Natural killer cell treated with Interleukin-12 subunit alpha and Interleukin-12 subunit beta and Interleukin-15 and Interleukin-18, amount 100 ng/mL, for 72 hours (primary cell): ENCODE results near the gene SLC28A1. TPM values are rescaled to one million over a fixed set of nuclear protein-coding genes. Genes with fewer than 3 reads are reported as not detected.
"Not testable (repeated sequence)": the region's sequence is repeated elsewhere in the genome, so short reads cannot be mapped to it uniquely, and the experiment has no call there.

Experiments used
- ATAC-seq, 2 donors: fragments of 150-1000 bp; cut with Tn5 transposase in 1 of 2; sonication (Bioruptor Pico), chemical (Tn5 transposase) in 1 of 2; 2 replicates each; pipeline ENCODE4 v1.10.0; 2021
- DNase-seq: peaks from one replicate; pipeline ENCODE4 v3.0.0; 2022; ENCODE audit warnings: low spot score
- H3K27ac Mint-ChIP-seq, 2 donors: 1 replicate in 1 of 2; 2 replicates in 1 of 2; pipeline ENCODE4 v1.8.0; 2022; ENCODE audit warnings: mixed read lengths in 2 of 2, mild to moderate bottlenecking in 1 of 2, moderate library complexity in 1 of 2
- H3K27me3 Mint-ChIP-seq, 2 donors: 1 replicate in 1 of 2; 2 replicates in 1 of 2; pipeline ENCODE4 v1.8.0; 2022; ENCODE audit warnings: mixed read lengths in 2 of 2
- H3K36me3 Mint-ChIP-seq: one replicate; pipeline ENCODE4 v1.8.0; 2022; ENCODE audit warnings: mixed read lengths
- H3K4me1 Mint-ChIP-seq, 2 donors: 1 replicate in 1 of 2; 2 replicates in 1 of 2; pipeline ENCODE4 v1.8.0; 2022; ENCODE audit warnings: low read depth in 2 of 2, mixed read lengths in 2 of 2, mild to moderate bottlenecking in 1 of 2
- H3K4me3 Mint-ChIP-seq: one replicate; pipeline ENCODE4 v1.8.0; 2022; ENCODE audit warnings: mixed read lengths
- H3K9me3 Mint-ChIP-seq: 2 replicates; pipeline ENCODE4 v1.8.0; 2022; ENCODE audit warnings: mixed read lengths
- total RNA-seq, 2 donors: library from RNA; stranded (reverse); gene quantifications; one replicate each; pipeline ENCODE4 v1.2.3, GENCODE V29; 2022

Gene SLC28A1
- total RNA-seq, 2 donors from 2014 or later = not detected

- no peak overlapping the region for H3K4me3 Mint-ChIP-seq
- no peaks in the 10 kb centered on the region for H3K36me3 Mint-ChIP-seq
- DNase-seq = peak; percentile 29
- H3K27me3 Mint-ChIP-seq = no peaks in the 10 kb centered on the region
- H3K27ac Mint-ChIP-seq = no peak overlapping the region
- no peaks in the 10 kb centered on the region for H3K4me1 Mint-ChIP-seq
- ATAC-seq = no peak
- no peaks in the 10 kb centered on the region for H3K9me3 Mint-ChIP-seq
Observed at GRCh38 chr15:84869510-84869909, 15.0 kb upstream of the SLC28A1 start.

DNA sequence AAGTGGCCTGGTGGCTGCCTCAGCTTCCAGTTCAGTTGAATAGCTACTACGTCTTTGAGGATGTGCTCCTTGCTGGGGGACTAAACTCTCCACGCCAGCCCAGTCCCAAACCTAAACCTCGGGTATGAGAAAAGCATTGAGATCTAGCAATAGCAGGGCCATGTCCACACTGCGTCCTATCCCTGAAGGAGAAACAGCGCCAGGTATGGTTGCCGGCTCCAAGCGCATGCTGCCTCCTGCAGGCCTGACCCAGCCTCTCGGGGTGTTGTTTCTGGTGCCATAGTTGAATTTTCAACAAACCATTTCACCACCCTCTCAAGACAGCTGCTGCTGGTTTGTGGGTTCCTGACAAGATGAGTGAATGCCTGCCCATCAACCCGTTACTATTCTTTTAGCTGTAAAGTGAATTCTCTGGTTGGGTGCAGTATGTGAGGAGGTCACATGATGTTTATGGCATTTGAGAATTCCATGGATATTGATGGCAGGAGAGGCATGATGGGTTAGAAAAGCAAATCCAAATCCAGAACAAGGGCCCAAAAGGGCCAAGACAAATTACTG is 13.0 kb upstream of the SLC28A1 start:
- ATAC-seq (no peak), DNase-seq (peak; percentile 22)
- H3K9me3 Mint-ChIP-seq = no peaks in the 10 kb centered on the region
- H3K36me3 Mint-ChIP-seq = no peaks in the 10 kb centered on the region
- H3K4me1 Mint-ChIP-seq = no peaks in the 10 kb centered on the region
- no peaks in the 10 kb centered on the region for H3K27me3 Mint-ChIP-seq
- no peak overlapping the region for H3K4me3 Mint-ChIP-seq
- H3K27ac Mint-ChIP-seq = no peak overlapping the region

DNA sequence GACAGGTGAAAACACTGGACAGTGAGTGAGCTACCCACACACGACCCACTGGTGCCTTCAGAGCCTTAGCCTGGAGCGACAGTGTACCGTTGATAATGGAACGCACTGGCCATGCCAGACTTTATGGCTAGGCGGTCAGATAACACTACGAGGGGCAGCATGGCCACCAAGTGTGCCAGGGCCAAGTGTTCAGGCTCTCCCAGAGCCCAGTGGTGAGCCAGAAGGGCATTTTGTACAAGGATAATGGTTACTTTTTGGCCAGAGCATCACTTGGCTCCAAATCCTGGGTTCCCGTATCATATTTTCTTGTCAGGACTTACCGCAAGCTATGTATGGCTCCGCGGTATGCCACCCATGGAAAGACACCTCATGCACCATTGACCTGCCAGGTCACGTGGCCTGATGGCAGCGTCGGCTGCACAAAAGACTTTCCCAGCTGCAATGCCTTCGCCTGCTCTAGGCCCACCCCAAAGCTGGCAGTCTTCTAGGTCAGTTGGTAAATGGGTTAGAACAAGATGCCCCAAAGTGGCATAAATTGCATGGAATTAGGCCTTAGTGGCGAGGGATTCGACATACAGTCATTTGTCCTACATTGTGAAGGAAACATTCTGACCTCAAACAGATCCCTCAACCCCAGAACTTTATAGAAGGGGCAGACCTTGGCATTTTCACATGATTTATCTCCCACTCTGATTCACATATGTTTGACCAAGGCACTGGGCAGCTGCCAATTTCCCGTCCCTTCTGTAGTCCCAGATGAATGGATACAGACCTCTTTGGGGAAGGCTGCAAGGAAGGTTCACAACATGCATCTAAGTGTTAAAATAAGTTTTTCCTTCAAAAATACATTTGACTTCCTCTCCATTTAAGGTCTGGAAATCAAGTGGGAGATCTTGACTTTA is 12.2 kb upstream of the SLC28A1 start:
- Mint-ChIP-seq H3K4me1 (no peaks in the 10 kb centered on the region), H3K9me3 (no peaks in the 10 kb centered on the region), H3K36me3 (no peaks in the 10 kb centered on the region), H3K4me3 (no peak overlapping the region), H3K27me3 (peaks cover 0 to 3% of the 10 kb centered on the region in 2 donors), H3K27ac (no peak overlapping the region)
- DNase-seq (peak; percentile 42), ATAC-seq (no peak)

GRCh38 chr15:84873997-84874396 is 10.5 kb upstream of the SLC28A1 start:
- Mint-ChIP-seq H3K27me3 (peaks cover 0 to 3% of the 10 kb centered on the region in 2 donors), H3K36me3 (no peaks in the 10 kb centered on the region), H3K9me3 (no peaks in the 10 kb centered on the region), H3K4me1 (no peaks in the 10 kb centered on the region), H3K27ac (no peak overlapping the region), H3K4me3 (no peak overlapping the region)
- DNase-seq (peak; percentile 18), ATAC-seq (no peak)

DNA sequence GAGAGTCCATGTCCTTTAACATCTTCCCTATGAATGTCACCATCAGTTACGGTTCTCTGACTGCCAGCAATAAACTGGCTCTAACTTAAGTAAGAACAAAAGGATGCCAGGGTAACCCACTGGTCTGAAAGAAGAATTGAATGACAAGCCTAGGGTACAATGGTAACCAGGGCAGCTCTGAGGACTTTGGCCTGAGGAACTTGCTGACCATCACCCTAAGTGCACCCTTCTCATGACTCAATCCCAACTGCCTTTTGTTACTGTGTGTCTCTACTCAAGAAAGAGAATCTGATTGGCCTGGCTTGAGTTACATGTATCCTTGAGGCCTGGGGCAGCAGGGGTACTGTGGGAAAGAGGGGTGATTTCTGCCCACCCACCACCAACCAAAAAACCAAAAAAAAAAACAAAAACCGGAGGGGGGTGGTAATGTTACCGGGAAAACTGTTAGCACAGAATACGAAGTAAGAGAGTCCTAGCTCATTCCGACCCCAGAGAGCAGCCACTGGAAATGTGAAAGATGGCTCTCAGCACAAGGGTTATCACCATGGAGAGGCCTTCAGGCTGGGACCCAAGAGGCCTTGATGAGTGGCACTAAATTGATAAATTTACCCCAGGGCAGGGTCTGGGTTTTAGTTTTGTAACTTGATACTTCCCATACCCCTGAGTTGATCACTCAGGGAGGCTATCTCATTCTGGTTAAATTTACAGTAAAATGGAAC is 9.3 kb upstream of the SLC28A1 start:
- Mint-ChIP-seq H3K9me3 (no peaks in the 10 kb centered on the region), H3K4me3 (no peak overlapping the region), H3K36me3 (no peaks in the 10 kb centered on the region), H3K27me3 (peaks cover 0 to 3% of the 10 kb centered on the region in 2 donors), H3K4me1 (no peaks in the 10 kb centered on the region), H3K27ac (no peak overlapping the region)
- DNase-seq (no peak), ATAC-seq (no peak)

DNA sequence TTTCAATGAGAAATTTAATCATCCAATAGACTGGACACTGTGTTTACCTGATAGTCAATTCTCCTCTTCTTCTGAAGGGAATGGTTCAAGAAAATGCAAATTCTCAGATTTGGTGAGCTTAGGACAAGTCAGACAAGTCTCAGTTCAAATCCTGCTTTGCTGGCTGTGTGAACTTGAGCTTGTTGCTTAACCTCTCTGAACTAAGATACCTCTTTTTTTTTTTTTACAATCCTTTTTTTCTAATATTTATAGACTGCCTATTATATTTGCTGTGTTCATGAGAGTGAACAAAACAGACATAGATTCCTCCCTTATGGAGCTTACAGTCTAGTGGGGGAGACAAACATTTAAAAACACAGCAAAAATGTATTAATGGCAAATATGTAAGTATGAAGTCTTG is 8.2 kb upstream of the SLC28A1 start:
- no peaks in the 10 kb centered on the region for H3K36me3 Mint-ChIP-seq
- H3K27me3 Mint-ChIP-seq = peaks cover 0 to 3% of the 10 kb centered on the region in 2 donors
- no peaks in the 10 kb centered on the region for H3K9me3 Mint-ChIP-seq
- no peak overlapping the region for H3K27ac Mint-ChIP-seq
- no peak for DNase-seq
- H3K4me3 Mint-ChIP-seq = no peak overlapping the region
- ATAC-seq = no peak
- no peaks in the 10 kb centered on the region for H3K4me1 Mint-ChIP-seq

DNA sequence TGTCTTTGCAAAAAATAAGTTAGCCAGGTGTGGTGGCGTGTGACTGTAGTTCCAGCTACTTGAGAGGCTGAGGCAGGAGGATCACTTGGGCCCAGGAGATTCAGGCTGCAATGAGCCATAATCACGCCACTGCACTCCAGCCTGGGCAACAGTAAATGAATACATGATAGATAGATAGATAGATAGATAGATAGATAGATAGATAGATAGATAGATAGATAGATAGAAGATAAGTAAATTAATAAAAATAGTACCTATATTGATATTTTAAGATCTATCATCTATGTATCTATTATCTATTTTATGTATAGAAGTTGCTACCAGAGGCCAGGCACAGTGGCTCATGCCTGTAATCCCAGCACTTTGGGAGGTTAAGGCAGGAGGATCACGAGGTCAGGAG is 6.8 kb upstream of the SLC28A1 start:
- H3K9me3 Mint-ChIP-seq, H3K27me3 Mint-ChIP-seq, H3K4me3 Mint-ChIP-seq, H3K4me1 Mint-ChIP-seq, H3K36me3 Mint-ChIP-seq, DNase-seq, H3K27ac Mint-ChIP-seq, ATAC-seq: not testable (repeated sequence)

DNA sequence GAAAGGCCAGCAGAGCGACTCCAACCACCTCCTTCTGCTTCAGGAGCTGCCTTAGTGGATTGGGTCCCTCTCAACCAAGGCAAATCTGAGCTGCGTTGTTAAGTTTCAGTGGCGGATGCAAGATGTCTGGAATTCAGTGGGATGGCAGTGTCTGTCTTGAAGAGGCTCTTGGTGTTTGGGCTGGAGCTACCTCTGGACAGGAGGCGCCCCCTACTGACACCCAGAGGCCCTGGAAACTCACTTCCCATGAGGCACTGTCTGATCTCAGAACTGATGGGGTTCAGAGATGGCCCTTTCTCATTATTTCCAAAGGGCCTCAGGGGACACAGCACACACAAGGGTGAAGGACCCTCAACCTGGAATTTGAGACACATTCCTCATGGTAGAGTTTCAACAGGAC is 6.0 kb upstream of the SLC28A1 start:
- H3K9me3 Mint-ChIP-seq = no peaks in the 10 kb centered on the region
- ATAC-seq (peak in 1 of 2 donors; percentile 68), DNase-seq (no peak)
- no peak overlapping the region for H3K27ac Mint-ChIP-seq
- H3K4me1 Mint-ChIP-seq = no peaks in the 10 kb centered on the region
- H3K4me3 Mint-ChIP-seq = no peak overlapping the region
- peaks cover 0 to 3% of the 10 kb centered on the region in 2 donors for H3K27me3 Mint-ChIP-seq
- no peaks in the 10 kb centered on the region for H3K36me3 Mint-ChIP-seq

GRCh38 chr15:84879088-84879780 is 5.2 kb upstream of the SLC28A1 start:
- no peak overlapping the region for H3K4me3 Mint-ChIP-seq
- H3K27ac Mint-ChIP-seq = no peak overlapping the region
- no peaks in the 10 kb centered on the region for H3K9me3 Mint-ChIP-seq
- DNase-seq (no peak), ATAC-seq (no peak)
- no peaks in the 10 kb centered on the region for H3K4me1 Mint-ChIP-seq
- no peaks in the 10 kb centered on the region for H3K36me3 Mint-ChIP-seq
- H3K27me3 Mint-ChIP-seq = peaks cover 0 to 3% of the 10 kb centered on the region in 2 donors

DNA sequence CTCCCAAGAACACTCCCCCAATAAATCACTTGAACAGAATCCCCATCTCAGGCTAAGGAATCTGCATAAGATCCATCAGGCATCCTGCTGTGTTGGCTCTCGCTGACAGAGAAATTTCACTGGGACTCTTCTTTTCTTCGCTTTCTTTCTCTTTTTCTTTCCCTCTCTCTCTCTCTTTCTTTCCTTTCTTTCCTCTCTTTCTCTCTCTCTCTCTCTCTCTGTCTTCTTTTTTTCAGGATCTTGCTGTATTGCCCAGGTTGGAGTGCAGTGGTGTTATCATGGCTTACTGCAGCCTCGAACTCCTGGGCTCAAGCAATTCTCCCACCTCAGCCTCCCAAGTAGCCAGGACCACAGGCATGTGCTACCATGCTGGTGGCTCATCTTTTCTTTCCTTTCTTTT is 4.5 kb upstream of the SLC28A1 start:
- ATAC-seq (no peak), DNase-seq (no peak)
- Mint-ChIP-seq H3K36me3 (no peaks in the 10 kb centered on the region), H3K9me3 (no peaks in the 10 kb centered on the region), H3K27me3 (peaks cover 0 to 5% of the 10 kb centered on the region in 2 donors), H3K4me1 (no peaks in the 10 kb centered on the region), H3K27ac (no peak overlapping the region), H3K4me3 (no peak overlapping the region)

- Mint-ChIP-seq H3K9me3 (no peaks in the 10 kb centered on the region), H3K4me3 (no peak overlapping the region), H3K36me3 (no peaks in the 10 kb centered on the region), H3K27me3 (peaks cover 0 to 5% of the 10 kb centered on the region in 2 donors), H3K27ac (no peak overlapping the region), H3K4me1 (no peaks in the 10 kb centered on the region)
- ATAC-seq = peak in 1 of 2 donors; percentile 47
- peak; percentile 57 for DNase-seq
Observed at GRCh38 chr15:84880822-84881519, 3.5 kb upstream of the SLC28A1 start.

DNA sequence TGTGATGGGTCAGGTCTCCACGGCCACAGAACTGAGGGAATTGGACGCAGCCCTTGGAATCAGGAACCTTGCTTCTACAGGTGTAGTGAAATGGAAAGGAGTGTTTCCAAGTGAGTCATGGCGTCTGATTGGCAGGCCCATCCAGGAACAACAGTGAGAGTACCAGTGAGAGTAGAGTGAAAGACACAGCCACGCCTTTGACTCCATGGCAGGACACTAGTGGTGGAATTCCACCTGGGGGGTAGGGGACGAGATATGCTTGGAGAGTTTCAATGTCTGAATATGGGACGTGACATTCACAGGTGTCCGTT is 3.0 kb upstream of the SLC28A1 start:
- Mint-ChIP-seq H3K4me1 (no peaks in the 10 kb centered on the region), H3K27ac (no peak overlapping the region), H3K36me3 (no peaks in the 10 kb centered on the region), H3K27me3 (peaks cover 0 to 5% of the 10 kb centered on the region in 2 donors), H3K4me3 (no peak overlapping the region), H3K9me3 (no peaks in the 10 kb centered on the region)
- ATAC-seq = no peak
- peak; percentile 12 for DNase-seq

GRCh38 chr15:84883466-84883865 is 996 bp upstream of the SLC28A1 start:
- Mint-ChIP-seq H3K27ac (no peak overlapping the region), H3K9me3 (no peaks in the 10 kb centered on the region), H3K36me3 (no peaks in the 10 kb centered on the region), H3K27me3 (peaks cover 0 to 2% of the 10 kb centered on the region in 2 donors), H3K4me3 (no peak overlapping the region), H3K4me1 (no peaks in the 10 kb centered on the region)
- no peak for DNase-seq
- no peak for ATAC-seq
